Endothelial cell of umbilical vein (primary cell): ENCODE data around the gene MPDZ.

Experiments used
- CTCF ChIP-seq, 2 donors: IDR thresholded peaks; 1 replicate in 1 of 2; 2 replicates in 1 of 2; pipeline ENCODE4 v1.5.1; 2011; ENCODE audit warnings: low read length in 2 of 2, mild to moderate bottlenecking in 2 of 2, moderate library complexity in 2 of 2, control low read depth in 1 of 2, inconsistent platforms in 1 of 2, low read depth in 1 of 2; ENCODE audit not compliant: insufficient read depth in 1 of 2; ENCODE audit errors: extremely low read depth in 1 of 2
- EZH2 ChIP-seq: IDR thresholded peaks from 2 replicates; pipeline ENCODE4 v1.6.1; 2012; ENCODE audit warnings: borderline replicate concordance, low read depth, mild to moderate bottlenecking, moderate library complexity, low read length, inconsistent platforms; ENCODE audit not compliant: severe bottlenecking
- JUN ChIP-seq: IDR thresholded peaks from 2 replicates; pipeline ENCODE4 v1.6.1; 2011; ENCODE audit warnings: borderline replicate concordance, low read depth; ENCODE audit not compliant: insufficient read length, insufficient read depth
- POLR2A ChIP-seq: IDR thresholded peaks from 2 replicates; pipeline ENCODE4 v1.6.1; 2012; ENCODE audit warnings: low read depth, mild to moderate bottlenecking, control low read depth, low read length
- POLR2AphosphoS5 ChIP-seq: IDR thresholded peaks from 2 replicates; pipeline ENCODE4 v1.6.1; 2012; ENCODE audit warnings: low read depth, mild to moderate bottlenecking, control low read depth, low read length, moderate library complexity; ENCODE audit not compliant: insufficient read depth

GRCh38 chr9:13107008-13107407, 172.5 kb downstream of the MPDZ start:
- TF ChIP-seq CTCF (IDR thresholded peaks at IDR 0.05; ENCODE audit: extremely low read depth in 1 of 2, insufficient read depth in 1 of 2, low read depth in 1 of 2, low read length in 2 of 2): no peak
- no peak for TF ChIP-seq POLR2A
- TF ChIP-seq EZH2: no peak
- no peak for TF ChIP-seq JUN
- no peak for TF ChIP-seq POLR2AphosphoS5
